ENCODE data around the gene SHD. TPM values are rescaled to one million over a fixed set of nuclear protein-coding genes. Genes with fewer than 3 reads are reported as not detected.
A peak's percentile ranks its signal among the peaks of the same experiment; 100 is the strongest.

The SHD gene
- total RNA-seq, 2 donors from 2014 or later = not detected

DNA sequence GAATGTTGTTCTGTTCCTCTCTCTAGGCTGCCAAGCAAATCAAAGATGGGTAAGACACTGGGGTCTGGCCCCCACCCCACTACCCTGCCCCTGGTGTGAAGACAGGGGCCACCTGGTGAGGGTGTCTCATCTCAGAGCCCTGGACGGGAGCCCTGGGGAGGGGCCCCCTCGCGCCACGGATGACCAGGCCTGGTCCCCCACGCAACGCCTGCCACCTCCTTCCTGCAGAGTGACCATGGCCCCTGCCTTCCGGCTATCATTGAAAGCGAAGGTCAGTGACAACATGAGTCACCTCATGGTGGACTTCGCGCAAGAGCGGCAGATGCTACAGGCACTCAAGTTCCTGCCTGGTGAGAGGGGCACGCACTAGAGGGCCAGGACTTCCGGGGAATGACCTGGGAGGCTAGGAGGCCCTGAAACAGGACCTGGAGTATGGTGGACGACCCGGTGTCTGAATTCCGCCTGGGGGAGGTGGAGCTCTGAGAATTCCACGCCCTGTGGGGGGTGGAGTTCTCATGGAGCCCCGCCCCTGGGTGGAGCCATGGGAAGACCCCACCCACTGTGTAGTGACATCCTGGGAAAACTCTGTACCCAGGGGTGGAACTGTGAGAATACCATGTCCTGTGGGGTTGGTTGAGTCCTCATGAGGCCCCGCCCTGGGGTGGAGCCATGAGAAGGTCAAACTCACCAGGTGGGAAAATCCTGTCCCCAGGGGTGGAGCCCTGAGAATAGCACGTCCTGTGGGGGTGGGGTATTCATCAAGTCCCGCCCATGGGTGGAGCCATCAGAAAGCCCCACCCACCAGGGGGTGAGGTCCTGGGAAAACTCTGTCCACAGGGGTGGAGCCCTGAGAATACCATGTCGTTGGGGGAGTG lies 31.4 kb downstream of the SHD start:
- no peak for ATAC-seq (replicated peaks in 1 of 2)
- no peak overlapping the region for H3K27ac Mint-ChIP-seq

DNA sequence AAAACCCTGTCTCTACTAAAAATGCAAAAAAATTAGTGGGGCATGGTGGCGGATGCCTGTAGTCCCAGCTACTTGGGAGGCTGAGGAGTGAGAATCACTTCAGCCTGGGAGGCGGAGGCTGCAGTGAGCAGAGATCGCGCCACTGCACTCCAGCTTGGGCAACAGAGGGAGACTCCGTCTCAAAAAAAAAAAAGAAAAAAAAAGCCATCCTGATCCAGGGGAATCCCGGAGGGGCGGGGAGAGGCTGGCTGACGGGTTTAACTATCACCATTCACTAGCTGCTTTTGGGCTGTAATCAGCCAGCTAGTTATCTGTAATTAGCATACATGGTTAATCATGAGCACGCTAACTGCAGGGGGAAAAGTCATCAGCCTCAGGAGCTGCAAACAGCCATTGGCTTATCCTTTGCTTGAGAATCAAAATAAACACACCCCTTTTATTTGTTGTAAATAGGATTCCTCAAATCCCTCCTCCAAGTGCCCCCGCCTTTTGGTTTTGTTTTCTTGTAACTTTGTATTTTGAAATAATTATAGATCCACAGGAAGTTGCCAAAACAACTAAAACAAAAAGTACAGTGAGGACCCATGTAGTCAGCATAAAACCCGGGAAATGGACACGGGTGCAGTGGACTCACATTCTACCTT lies 34.9 kb downstream of the SHD start:
- DNase-seq = no peak

More for the DNA sequence above, 31.4 kb downstream of the SHD start:
- no peaks in the 10 kb centered on the region for H3K9me3 Mint-ChIP-seq
- peaks cover 1% of the 10 kb centered on the region for H3K4me1 Mint-ChIP-seq (ENCODE audit: low read depth)
- DNase-seq = no peak
- no peaks in the 10 kb centered on the region for H3K27me3 Mint-ChIP-seq (ENCODE audit: low read depth)
- H3K4me3 Mint-ChIP-seq = no peak overlapping the region
- peaks cover 0 to 3% of the 10 kb centered on the region in 2 donors for H3K36me3 Mint-ChIP-seq (ENCODE audit: insufficient read depth in 2 of 2)

GRCh38 chr19:4316956-4317355 lies 37.9 kb downstream of the SHD start:
- ATAC-seq (replicated peaks in 1 of 2) = no peak
- H3K36me3 Mint-ChIP-seq (ENCODE audit: insufficient read depth in 2 of 2) = peaks cover 9 to 19% of the 10 kb centered on the region in 2 donors
- no peaks in the 10 kb centered on the region for H3K4me1 Mint-ChIP-seq (ENCODE audit: low read depth)

More for the DNA sequence above, 34.9 kb downstream of the SHD start:
- H3K36me3 Mint-ChIP-seq (ENCODE audit: insufficient read depth in 2 of 2) = peaks cover 1 to 7% of the 10 kb centered on the region in 2 donors
- no peak overlapping the region for H3K27ac Mint-ChIP-seq
- no peaks in the 10 kb centered on the region for H3K9me3 Mint-ChIP-seq
- no peaks in the 10 kb centered on the region for H3K4me1 Mint-ChIP-seq (ENCODE audit: low read depth)
- ATAC-seq (replicated peaks in 1 of 2) = no peak
- H3K27me3 Mint-ChIP-seq (ENCODE audit: low read depth) = no peaks in the 10 kb centered on the region
- H3K4me3 Mint-ChIP-seq = no peak overlapping the region

DNA sequence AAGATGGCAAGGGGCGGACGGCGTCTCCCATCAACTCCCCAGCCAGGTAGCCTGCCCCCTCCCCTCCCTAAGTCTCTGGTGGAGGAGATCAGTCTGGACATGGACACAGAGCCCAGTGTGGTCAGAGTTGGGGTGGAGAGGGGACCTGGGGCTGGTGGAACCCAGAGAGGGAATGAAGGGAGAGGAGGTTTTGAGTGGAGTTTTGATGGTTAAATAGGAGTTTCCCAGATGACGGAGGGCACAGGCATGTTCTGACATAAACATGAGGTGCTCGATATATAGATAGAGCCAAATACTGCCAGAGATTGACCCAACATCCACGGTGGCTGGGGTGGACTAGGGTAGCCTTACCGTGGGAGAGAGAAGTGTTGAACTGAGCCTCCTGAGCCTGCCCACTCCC lies 39.4 kb downstream of the SHD start:
- ATAC-seq (replicated peaks in 1 of 2) (no peak), DNase-seq (no peak)
- Mint-ChIP-seq H3K27me3 (ENCODE audit: low read depth) (no peaks in the 10 kb centered on the region), H3K4me1 (ENCODE audit: low read depth) (no peaks in the 10 kb centered on the region), H3K9me3 (peaks cover 14 to 15% of the 10 kb centered on the region in 2 donors), H3K36me3 (ENCODE audit: insufficient read depth in 2 of 2) (peaks cover 9 to 18% of the 10 kb centered on the region in 2 donors), H3K4me3 (no peak overlapping the region), H3K27ac (no peak overlapping the region)

More at GRCh38 chr19:4316956-4317355, 37.9 kb downstream of the SHD start:
- Mint-ChIP-seq H3K27me3 (ENCODE audit: low read depth) (no peaks in the 10 kb centered on the region), H3K9me3 (peaks cover 14 to 15% of the 10 kb centered on the region in 2 donors), H3K27ac (no peak overlapping the region), H3K4me3 (no peak overlapping the region)
- no peak for DNase-seq

DNA sequence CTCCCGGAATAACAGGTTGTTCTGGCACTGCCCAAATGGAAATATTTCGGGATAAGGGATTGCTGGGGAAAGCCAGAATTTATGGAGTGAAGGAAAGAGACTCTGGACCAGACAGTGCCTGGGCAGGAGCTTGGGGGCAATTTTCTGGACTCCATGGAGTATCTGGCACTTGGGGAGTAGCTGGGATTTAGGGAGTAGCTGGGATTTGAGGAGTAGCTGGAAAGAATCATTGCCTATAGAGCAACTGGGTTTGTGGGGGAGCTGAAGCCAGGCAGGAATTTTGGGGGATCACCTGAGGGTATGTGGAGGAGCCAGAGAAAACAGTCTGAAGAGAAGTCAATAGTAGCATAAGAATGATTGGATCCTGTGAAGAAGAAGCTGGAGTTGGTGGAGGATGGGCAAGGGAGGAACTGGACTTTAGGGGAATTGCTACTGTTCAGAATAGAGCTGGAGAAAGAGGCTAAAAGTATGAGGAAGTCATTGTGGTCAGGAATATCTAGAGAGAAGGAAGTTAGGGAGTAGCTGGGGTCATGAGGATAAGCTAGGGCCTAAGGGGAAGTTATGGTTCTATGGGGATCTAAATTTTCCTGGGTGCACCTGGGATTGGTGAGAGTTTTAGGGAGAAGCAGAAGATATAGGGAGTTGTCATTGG lies 40.1 kb downstream of the SHD start:
- ATAC-seq (replicated peaks in 1 of 2) (no peak), DNase-seq (no peak)
- Mint-ChIP-seq H3K9me3 (peaks cover 14 to 15% of the 10 kb centered on the region in 2 donors), H3K27me3 (ENCODE audit: low read depth) (no peaks in the 10 kb centered on the region), H3K27ac (no peak overlapping the region), H3K36me3 (ENCODE audit: insufficient read depth in 2 of 2) (peaks cover 9 to 18% of the 10 kb centered on the region in 2 donors), H3K4me3 (no peak overlapping the region), H3K4me1 (ENCODE audit: low read depth) (no peaks in the 10 kb centered on the region)

- H3K4me1 Mint-ChIP-seq (ENCODE audit: low read depth) = no peaks in the 10 kb centered on the region
- H3K9me3 Mint-ChIP-seq = peaks cover 14 to 15% of the 10 kb centered on the region in 2 donors
- DNase-seq (no peak), ATAC-seq (replicated peaks in 1 of 2) (no peak)
- peaks cover 9 to 18% of the 10 kb centered on the region in 2 donors for H3K36me3 Mint-ChIP-seq (ENCODE audit: insufficient read depth in 2 of 2)
- H3K27me3 Mint-ChIP-seq (ENCODE audit: low read depth) = no peaks in the 10 kb centered on the region
- no peak overlapping the region for H3K4me3 Mint-ChIP-seq
- no peak overlapping the region for H3K27ac Mint-ChIP-seq
These were observed 41.4 kb downstream of the SHD start for GRCh38 chr19:4320419-4320818.

GRCh38 chr19:4322942-4323665 lies 44.0 kb downstream of the SHD start:
- H3K9me3 Mint-ChIP-seq = peaks cover 14 to 15% of the 10 kb centered on the region in 2 donors
- no peak overlapping the region for H3K4me3 Mint-ChIP-seq
- ATAC-seq (replicated peaks in 1 of 2) = no peak

DNA sequence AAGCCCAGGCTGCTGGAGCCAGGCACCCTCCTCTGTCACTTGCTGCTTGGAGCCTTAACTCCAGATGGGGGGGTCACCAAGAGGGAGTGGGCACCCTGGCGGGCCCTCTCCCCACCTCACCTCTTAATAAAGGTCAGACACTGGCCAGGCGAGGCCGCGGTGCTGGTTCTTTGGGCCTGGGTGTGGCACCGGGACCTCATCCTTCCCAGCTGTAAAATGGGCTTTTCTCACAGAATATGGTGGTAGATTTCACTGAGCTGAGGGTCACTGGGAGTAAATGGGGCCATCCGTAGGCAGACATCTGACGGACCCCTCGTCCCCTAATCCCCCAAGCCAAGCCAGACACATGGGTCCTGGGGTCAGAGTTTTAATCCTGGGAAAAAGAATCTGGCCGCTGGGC lies 44.6 kb downstream of the SHD start:
- no peak for DNase-seq
- Mint-ChIP-seq H3K4me1 (ENCODE audit: low read depth) (peaks cover 26% of the 10 kb centered on the region), H3K4me3 (no peak overlapping the region), H3K27ac (no peak overlapping the region), H3K9me3 (peaks cover 14 to 15% of the 10 kb centered on the region in 2 donors), H3K27me3 (ENCODE audit: low read depth) (peaks cover 5% of the 10 kb centered on the region), H3K36me3 (ENCODE audit: insufficient read depth in 2 of 2) (peaks cover 8 to 14% of the 10 kb centered on the region in 2 donors)
- ATAC-seq (replicated peaks in 1 of 2) = no peak

More at GRCh38 chr19:4322942-4323665, 44.0 kb downstream of the SHD start:
- Mint-ChIP-seq H3K27me3 (ENCODE audit: low read depth) (peaks cover 5% of the 10 kb centered on the region), H3K27ac (no peak overlapping the region), H3K4me1 (ENCODE audit: low read depth) (peaks cover 20% of the 10 kb centered on the region), H3K36me3 (ENCODE audit: insufficient read depth in 2 of 2) (peaks cover 8 to 18% of the 10 kb centered on the region in 2 donors)
- no peak for DNase-seq

DNA sequence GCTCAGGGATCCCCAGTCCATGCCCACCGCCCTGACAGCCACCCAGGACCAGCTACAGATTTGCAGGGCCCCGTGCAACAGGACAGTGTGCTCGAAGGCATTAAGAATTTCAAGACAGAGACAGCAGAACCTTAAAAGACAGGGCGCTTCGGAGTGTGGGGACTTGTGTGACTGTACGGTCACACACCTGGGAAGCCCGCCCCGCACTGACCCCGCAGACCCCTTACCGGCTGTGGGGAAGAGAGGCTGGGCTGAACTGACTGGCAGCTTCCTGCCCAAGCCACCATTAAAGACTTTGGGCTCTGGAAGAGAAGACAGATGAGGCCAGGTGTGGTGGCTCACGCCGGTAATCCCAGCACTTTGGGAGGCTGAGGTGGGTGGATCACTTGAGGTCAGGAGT lies 45.2 kb downstream of the SHD start:
- Mint-ChIP-seq H3K9me3 (peaks cover 13% of the 10 kb centered on the region in 2 donors), H3K27ac (no peak overlapping the region), H3K36me3 (ENCODE audit: insufficient read depth in 2 of 2) (peaks cover 6 to 10% of the 10 kb centered on the region in 2 donors), H3K4me1 (ENCODE audit: low read depth) (peaks cover 29% of the 10 kb centered on the region), H3K27me3 (ENCODE audit: low read depth) (peaks cover 5% of the 10 kb centered on the region), H3K4me3 (no peak overlapping the region)
- DNase-seq (no peak), ATAC-seq (replicated peaks in 1 of 2) (no peak)

DNA sequence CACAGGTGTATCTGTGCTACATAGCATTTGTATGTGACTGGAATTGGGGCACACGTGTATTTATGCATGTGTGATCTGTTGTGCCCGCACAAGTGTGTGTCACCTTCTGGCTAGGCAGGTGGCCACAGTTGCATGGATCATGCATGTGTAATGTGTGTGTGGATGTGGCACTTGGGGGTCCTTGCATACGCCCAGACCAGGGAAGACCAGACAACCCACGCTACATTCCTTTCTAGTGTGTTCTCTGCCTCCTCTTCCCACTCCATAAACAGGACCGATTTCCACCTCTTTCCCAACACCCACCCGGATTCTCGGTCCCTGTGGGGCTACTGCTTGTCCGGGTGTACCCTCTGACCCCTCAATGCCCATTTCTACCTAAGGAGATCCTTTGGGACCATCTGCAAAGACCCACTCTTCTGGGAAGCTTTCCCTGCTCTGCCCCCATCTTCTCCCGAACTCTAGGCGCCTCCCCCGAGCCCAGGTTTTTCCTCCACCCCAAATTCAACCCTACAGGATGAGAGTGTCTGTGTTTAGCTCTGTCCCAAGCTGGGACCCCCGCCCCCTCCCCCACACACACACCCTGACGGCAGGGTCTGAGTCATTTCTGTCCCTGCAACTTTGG lies 47.3 kb downstream of the SHD start:
- Mint-ChIP-seq H3K9me3 (no peaks in the 10 kb centered on the region), H3K36me3 (ENCODE audit: insufficient read depth in 2 of 2) (no peaks in the 10 kb centered on the region), H3K4me3 (peak overlapping the region; percentile 73 to 86), H3K27ac (no peak overlapping the region), H3K4me1 (ENCODE audit: low read depth) (peaks cover 29% of the 10 kb centered on the region), H3K27me3 (ENCODE audit: low read depth) (peaks cover 5% of the 10 kb centered on the region)
- ATAC-seq (replicated peaks in 1 of 2) (no peak), DNase-seq (no peak)

DNA sequence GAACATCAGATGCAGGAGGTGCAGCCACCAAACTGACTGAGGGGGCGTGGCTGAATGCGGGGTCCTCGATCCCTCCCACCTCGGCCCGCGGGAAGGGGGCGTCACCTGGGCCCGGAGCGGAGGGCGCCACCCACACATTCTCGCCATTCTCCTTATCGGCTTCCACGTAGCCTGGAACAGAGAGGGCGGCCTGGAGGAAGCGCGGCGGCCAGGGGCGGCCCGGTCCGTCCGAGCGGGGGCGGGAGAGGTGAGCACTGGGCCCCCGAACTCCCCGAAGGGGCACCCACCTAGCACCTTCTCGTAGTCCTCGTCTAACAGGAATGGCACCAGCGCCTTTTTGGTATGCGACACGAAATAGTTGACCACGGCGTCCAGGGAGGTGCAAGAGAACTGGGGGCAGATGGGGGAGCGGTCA lies 47.8 kb downstream of the SHD start:
- Mint-ChIP-seq H3K36me3 (ENCODE audit: insufficient read depth in 2 of 2) (no peaks in the 10 kb centered on the region), H3K4me1 (ENCODE audit: low read depth) (peaks cover 29% of the 10 kb centered on the region), H3K4me3 (peak overlapping the region; percentile 86 to 91), H3K9me3 (no peaks in the 10 kb centered on the region), H3K27ac (no peak overlapping the region), H3K27me3 (ENCODE audit: low read depth) (peaks cover 5% of the 10 kb centered on the region)
- ATAC-seq (replicated peaks in 1 of 2) (no peak), DNase-seq (peak in 1 of 2 donors; percentile 34)

DNA sequence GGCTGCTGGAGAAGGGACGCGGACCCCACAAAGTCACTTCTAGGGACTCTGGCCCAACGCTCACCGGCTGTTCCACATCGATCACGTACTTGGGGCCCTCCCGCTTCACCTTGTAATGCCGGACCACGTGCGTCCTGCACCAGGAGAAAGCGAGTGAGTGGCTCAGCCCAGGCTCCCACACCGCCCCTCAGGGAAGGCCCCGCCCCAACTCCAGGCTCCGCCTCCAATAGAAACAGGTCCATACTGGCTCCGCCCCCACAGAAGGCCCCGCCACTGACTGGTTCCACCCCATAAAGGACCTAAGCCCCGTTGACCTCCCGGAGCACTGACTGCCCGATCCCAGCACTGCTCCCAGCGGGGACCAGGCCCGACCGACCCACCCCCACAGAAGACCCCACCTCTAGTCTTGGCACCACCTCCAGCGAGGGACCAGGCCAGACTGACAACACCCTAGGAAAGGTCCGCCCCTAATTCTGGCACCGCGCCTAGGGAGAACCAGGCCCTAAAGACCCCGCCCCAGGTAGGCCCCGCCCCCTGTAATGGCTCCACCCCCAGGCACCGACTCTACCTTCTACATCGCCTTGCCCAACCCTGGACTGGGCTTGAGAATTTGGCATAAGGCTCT lies 48.3 kb downstream of the SHD start:
- ATAC-seq (replicated peaks in 1 of 2) = peak; percentile 16 to 52
- no peak overlapping the region for H3K27ac Mint-ChIP-seq
- DNase-seq = peak; percentile 77 to 88
- H3K36me3 Mint-ChIP-seq (ENCODE audit: insufficient read depth in 2 of 2) = no peaks in the 10 kb centered on the region
- peak overlapping the region; percentile 86 to 91 for H3K4me3 Mint-ChIP-seq
- H3K27me3 Mint-ChIP-seq (ENCODE audit: low read depth) = peaks cover 5% of the 10 kb centered on the region
- H3K9me3 Mint-ChIP-seq = no peaks in the 10 kb centered on the region
- peaks cover 29% of the 10 kb centered on the region for H3K4me1 Mint-ChIP-seq (ENCODE audit: low read depth)

Measured in activated T-cell treated with anti-CD3 and anti-CD28 coated beads, Interleukin-2, amount 50 U/mL, for 72 hours (primary cell).